HEK293T (cell line): ENCODE data around the gene SELP.
"Not testable (repeated sequence)": the region's sequence is repeated elsewhere in the genome, so short reads cannot be mapped to it uniquely, and the experiment has no call there.

Experiments
- ARNT ChIP-seq: fragments of 450-650 bp; IDR thresholded peaks from 2 replicates; pipeline ENCODE4 v1.6.1; 2017; ENCODE audit warnings: mild to moderate bottlenecking
- BHLHE40 ChIP-seq: fragments of 450-650 bp; IDR thresholded peaks from 2 replicates; pipeline ENCODE4 v1.6.1; 2016; ENCODE audit warnings: mild to moderate bottlenecking, moderate library complexity, borderline replicate concordance
- ELF4 ChIP-seq: fragments of 450-650 bp; IDR thresholded peaks from 2 replicates; pipeline ENCODE4 v1.6.1; 2017; ENCODE audit warnings: antibody characterized with exemption
- FOXA1 ChIP-seq: fragments of 450-650 bp; IDR thresholded peaks from 2 replicates; pipeline ENCODE4 v1.6.1; 2016; ENCODE audit warnings: mild to moderate bottlenecking
- FOXK2 ChIP-seq: fragments of 450-650 bp; IDR thresholded peaks from 2 replicates; pipeline ENCODE4 v1.6.1; 2016; ENCODE audit warnings: mild to moderate bottlenecking
- FOXM1 ChIP-seq: fragments of 450-650 bp; IDR thresholded peaks from 2 replicates; pipeline ENCODE4 v1.6.1; 2017; ENCODE audit warnings: mild to moderate bottlenecking, borderline replicate concordance
- L3MBTL2 ChIP-seq: fragments of 450-650 bp; conservative IDR thresholded peaks from 2 replicates; pipeline ENCODE4 v1.6.1; 2016; ENCODE audit warnings: mild to moderate bottlenecking
- SP1 ChIP-seq: fragments of 450-650 bp; IDR thresholded peaks from 2 replicates; pipeline ENCODE4 v1.6.1; 2017
- SUZ12 ChIP-seq: fragments of 450-650 bp; IDR thresholded peaks from 2 replicates; pipeline ENCODE4 v1.6.1; 2016; ENCODE audit warnings: mild to moderate bottlenecking
- TARDBP ChIP-seq: fragments of 450-650 bp; IDR thresholded peaks from 2 replicates; pipeline ENCODE4 v1.6.1; 2016

DNA sequence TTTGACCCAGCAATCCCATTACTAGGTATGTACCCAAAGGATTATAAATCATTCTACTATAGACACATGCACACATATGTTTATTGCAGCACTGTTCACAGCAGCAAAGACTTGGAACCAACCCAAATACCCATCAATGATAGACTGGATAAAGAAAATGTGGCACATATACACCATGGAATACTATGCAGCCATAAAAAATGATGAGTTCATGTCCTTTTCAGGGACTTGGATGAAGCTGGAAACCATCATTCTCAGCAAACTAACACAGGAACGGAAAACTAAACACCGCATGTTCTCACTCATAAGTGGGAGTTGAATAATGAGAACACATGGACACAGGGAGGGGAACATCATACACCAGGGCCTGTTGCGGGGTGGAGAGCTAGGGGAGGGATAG is 40.3 kb upstream of the SELP start:
- TF ChIP-seq FOXA1, TARDBP, SUZ12, ELF4, ARNT, SP1, FOXM1, L3MBTL2, BHLHE40, FOXK2: not testable (repeated sequence)
